WTC11 (cell line): ENCODE data around the gene WDFY4. TPM values are rescaled to one million over a fixed set of nuclear protein-coding genes. Genes with fewer than 3 reads are reported as not detected.

Experiments
- ATAC-seq: fragments of 200-7000 bp; cut with Tn5 transposase; 2 replicates; pipeline ENCODE4 v1.10.0; 2021; ENCODE audit warnings: mild to moderate bottlenecking, moderate library complexity
- CTCF ChIA-PET: fragments of 300-600 bp; sonication (Branson Sonifier 250); formaldehyde crosslinking; loops from one replicate; lab custom pipeline; 2021; ENCODE audit warnings: antibody characterized with exemption; lab: Charles Lee
- POLR2A ChIA-PET: fragments of 350-600 bp; sonication (Branson Sonifier 250); formaldehyde crosslinking; loops from one replicate; lab custom pipeline; 2021; ENCODE audit warnings: antibody characterized with exemption; lab: Charles Lee
- DNase-seq: peaks from one replicate; pipeline ENCODE4 v3.0.0; 2021; ENCODE audit warnings: low spot score
- H3K27ac Mint-ChIP-seq: 2 replicates; pipeline ENCODE4 v1.8.0; 2021; ENCODE audit warnings: mixed read lengths
- H3K27me3 Mint-ChIP-seq: 2 replicates; pipeline ENCODE4 v1.8.0; 2021; ENCODE audit warnings: low read depth, mild to moderate bottlenecking, moderate library complexity, mixed read lengths
- H3K36me3 Mint-ChIP-seq: 2 replicates; pipeline ENCODE4 v1.8.0; 2021; ENCODE audit warnings: mixed read lengths
- H3K4me1 Mint-ChIP-seq: 2 replicates; pipeline ENCODE4 v1.8.0; 2022; ENCODE audit warnings: mixed read lengths
- H3K4me3 Mint-ChIP-seq: 2 replicates; pipeline ENCODE4 v1.8.0; 2021; ENCODE audit warnings: mild to moderate bottlenecking, moderate library complexity, mixed read lengths
- H3K9me3 Mint-ChIP-seq: 2 replicates; pipeline ENCODE4 v1.8.0; 2021; ENCODE audit warnings: mixed read lengths
- AR ChIP-seq: fragments of 250-450 bp; sonication (Bioruptor Pico); IDR thresholded peaks from 2 replicates; pipeline ENCODE4 v1.9.0; 2021; ENCODE audit warnings: mild to moderate bottlenecking
- ATF3 ChIP-seq: sonication (generic); formaldehyde crosslinking; conservative IDR thresholded peaks from 2 replicates; pipeline ENCODE4 v1.8.1; 2022; ENCODE audit warnings: mild to moderate bottlenecking, missing genetic modification reagents
- E2F4 ChIP-seq: sonication (generic); formaldehyde crosslinking; IDR thresholded peaks from 2 replicates; pipeline ENCODE4 v1.8.1; 2022; ENCODE audit warnings: low read depth, mild to moderate bottlenecking, moderate library complexity, missing genetic modification reagents, borderline replicate concordance
- ETV6 ChIP-seq: sonication (generic); formaldehyde crosslinking; IDR thresholded peaks from 2 replicates; pipeline ENCODE4 v1.8.1; 2022; ENCODE audit warnings: mild to moderate bottlenecking, missing genetic modification reagents
- KAT7 ChIP-seq: sonication (generic); formaldehyde crosslinking; IDR thresholded peaks from 2 replicates; pipeline ENCODE4 v1.8.1; 2023; ENCODE audit warnings: missing genetic modification reagents, mild to moderate bottlenecking, borderline replicate concordance
- MXD4 ChIP-seq: fragments of 250-450 bp; sonication (Bioruptor Pico); IDR thresholded peaks from 2 replicates; pipeline ENCODE4 v1.8.0; 2021; ENCODE audit warnings: mild to moderate bottlenecking, moderate library complexity, borderline replicate concordance
- NFATC4 ChIP-seq: fragments of 250-450 bp; sonication (Bioruptor Pico); IDR thresholded peaks from 2 replicates; pipeline ENCODE4 v1.9.0; 2021; ENCODE audit warnings: mild to moderate bottlenecking
- NFE2L1 ChIP-seq: sonication (generic); formaldehyde crosslinking; IDR thresholded peaks from 2 replicates; pipeline ENCODE4 v1.8.1; 2023; ENCODE audit warnings: missing genetic modification reagents
- USF1 ChIP-seq: sonication (generic); formaldehyde crosslinking; IDR thresholded peaks from 2 replicates; pipeline ENCODE4 v1.8.0; 2022; ENCODE audit warnings: mild to moderate bottlenecking, missing genetic modification reagents
- ZNF121 ChIP-seq: sonication (generic); formaldehyde crosslinking; IDR thresholded peaks from 2 replicates; pipeline ENCODE4 v1.8.0; 2023; ENCODE audit warnings: missing genetic modification reagents
- ZNF416 ChIP-seq: fragments of 250-450 bp; sonication (Bioruptor Pico); IDR thresholded peaks from 2 replicates; pipeline ENCODE4 v1.9.0; 2021; ENCODE audit warnings: mild to moderate bottlenecking, inconsistent platforms
- total RNA-seq: library from RNA; stranded (reverse); gene quantifications from 3 replicates; pipeline ENCODE4 v1.2.3, GENCODE V29; 2021
- TF ChIP-seq, protein P1 (sequence below): fragments of 250-450 bp; sonication (Bioruptor Pico); conservative IDR thresholded peaks from 2 replicates; pipeline ENCODE4 v1.9.0; 2021; ENCODE audit warnings: mild to moderate bottlenecking
- TF ChIP-seq, protein P2 (sequence below): sonication (generic); formaldehyde crosslinking; IDR thresholded peaks from 2 replicates; pipeline ENCODE4 v1.8.1; 2023; ENCODE audit warnings: mild to moderate bottlenecking, missing genetic modification reagents, moderate library complexity

Gene WDFY4
- total RNA-seq, 1 experiment from 2014 or later, result 0.13 TPM

- TF ChIP-seq ZNF121 (CRISPR knock-in tag) (no peak), AR (no peak), USF1 (CRISPR knock-in tag) (no peak), ATF3 (CRISPR knock-in tag) (no peak), NFATC4 (CRISPR knock-in tag) (no peak), KAT7 (CRISPR knock-in tag) (no peak), E2F4 (no peak), ZNF416 (no peak), ETV6 (CRISPR knock-in tag) (no peak)
- TF ChIP-seq, all 79 proteins: peak for 0
Measured at GRCh38 chr10:48993627-48994026, 309.0 kb downstream of the WDFY4 start (continued).

GRCh38 chr10:48996329-48996728 lies 311.7 kb downstream of the WDFY4 start:
- Mint-ChIP-seq H3K36me3 (no peaks in the 10 kb centered on the region), H3K27me3 (no peaks in the 10 kb centered on the region), H3K4me3 (no peak overlapping the region), H3K9me3 (no peaks in the 10 kb centered on the region; the same call in 1 of the 2 replicates), H3K27ac (no peak overlapping the region), H3K4me1 (peaks cover 5% of the 10 kb centered on the region)
- DNase-seq (no peak), ATAC-seq (no peak)
- CTCF ChIA-PET, result no interaction called here
- POLR2A ChIA-PET, result no interaction called here
- TF ChIP-seq AR (no peak), NFE2L1 (CRISPR knock-in tag) (no peak), MXD4 (CRISPR knock-in tag) (no peak)
- TF ChIP-seq, protein P1, sequence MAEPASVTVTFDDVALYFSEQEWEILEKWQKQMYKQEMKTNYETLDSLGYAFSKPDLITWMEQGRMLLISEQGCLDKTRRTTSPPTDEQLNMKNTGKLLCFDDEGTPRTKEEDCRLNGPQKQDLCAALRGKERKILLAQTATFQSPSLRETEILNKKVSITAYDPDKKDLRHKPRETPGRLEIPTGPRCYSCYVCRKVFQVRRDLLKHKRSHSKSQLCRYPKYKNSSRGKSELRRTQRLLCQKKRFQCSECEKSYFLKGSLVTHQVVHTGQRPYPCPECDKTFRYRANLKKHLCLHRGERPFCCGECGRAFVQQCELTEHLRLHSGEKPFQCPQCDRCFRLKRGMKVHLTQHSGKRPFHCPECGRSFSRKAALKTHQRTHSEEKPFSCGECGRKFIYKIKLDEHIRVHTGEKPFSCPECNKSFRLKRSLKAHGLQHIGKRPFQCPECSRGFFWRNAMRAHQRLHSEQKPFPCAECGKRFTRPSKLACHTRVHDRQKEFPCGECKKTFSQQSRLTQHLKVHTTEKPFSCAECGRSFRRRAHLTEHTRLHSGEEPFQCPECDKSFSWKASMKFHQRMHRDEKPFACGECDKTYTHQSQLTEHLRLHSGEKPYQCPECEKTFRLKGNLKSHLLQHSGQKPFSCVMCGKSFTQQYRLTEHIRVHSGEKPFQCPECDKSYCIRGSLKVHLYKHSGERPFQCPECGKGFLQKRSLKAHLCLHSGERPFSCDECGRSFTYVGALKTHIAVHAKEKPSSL, result no peak
- TF ChIP-seq, protein P2, sequence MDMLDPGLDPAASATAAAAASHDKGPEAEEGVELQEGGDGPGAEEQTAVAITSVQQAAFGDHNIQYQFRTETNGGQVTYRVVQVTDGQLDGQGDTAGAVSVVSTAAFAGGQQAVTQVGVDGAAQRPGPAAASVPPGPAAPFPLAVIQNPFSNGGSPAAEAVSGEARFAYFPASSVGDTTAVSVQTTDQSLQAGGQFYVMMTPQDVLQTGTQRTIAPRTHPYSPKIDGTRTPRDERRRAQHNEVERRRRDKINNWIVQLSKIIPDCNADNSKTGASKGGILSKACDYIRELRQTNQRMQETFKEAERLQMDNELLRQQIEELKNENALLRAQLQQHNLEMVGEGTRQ (CRISPR knock-in tag), result no peak
